Lower lobe of right lung (tissue), 2 donors: ENCODE results near the gene OTOP3. TPM values are rescaled to one million over a fixed set of nuclear protein-coding genes. Genes with fewer than 3 reads are reported as not detected.
A peak's percentile ranks its signal among the peaks of the same experiment; 100 is the strongest.

Experiments used
- ATAC-seq, 2 donors: fragments of 200-7000 bp; cut with Tn5 transposase; one replicate each; pipeline ENCODE4 v1.9.1; 2020 to 2022; ENCODE audit warnings: mild to moderate bottlenecking in 2 of 2, moderate library complexity in 2 of 2
- DNase-seq: peaks from one replicate; pipeline ENCODE4 v3.0.0-alpha.2; 2020
- H3K27ac ChIP-seq: fragments of 200-600 bp; one replicate; pipeline ENCODE4 v1.8.0; 2022
- H3K27me3 ChIP-seq: fragments of 200-600 bp; one replicate; pipeline ENCODE4 v1.8.0; 2022; ENCODE audit warnings: low read depth
- H3K36me3 ChIP-seq: fragments of 200-600 bp; one replicate; pipeline ENCODE4 v1.8.0; 2022; ENCODE audit warnings: mild to moderate bottlenecking
- H3K4me1 ChIP-seq: fragments of 200-600 bp; one replicate; pipeline ENCODE4 v1.8.0; 2022
- H3K4me3 ChIP-seq: fragments of 200-600 bp; one replicate; pipeline ENCODE4 v1.8.0; 2022; ENCODE audit warnings: mild to moderate bottlenecking
- H3K9me3 ChIP-seq: fragments of 200-600 bp; one replicate; pipeline ENCODE4 v1.8.0; 2022
- CTCF ChIP-seq: fragments of 200-600 bp; IDR thresholded peaks from one replicate; pipeline ENCODE4 v1.8.0; 2022; ENCODE audit warnings: antibody characterized with exemption, mild to moderate bottlenecking
- intact Hi-C: fragments of 100-400 bp; cut with DNase I; formaldehyde crosslinking; loops from one replicate; pipeline ENCODE4 v1.11.0; 2022
- total RNA-seq: library from RNA; stranded (reverse); fragmentation: NEBNext Ultra II Directional; extraction: Animal tissue kit (Norgen Biotek cat#: 25700); gene quantifications from one replicate; pipeline ENCODE4 v1.2.1, GENCODE V29; 2021
- donor health status: DM: no; HTN: yes; CAD: no; lungs with severe emphysema.

Gene OTOP3
- total RNA-seq, 1 donor from 2014 or later = not detected

GRCh38 chr17:74922694-74923537 lies 12.8 kb upstream of the OTOP3 start, which contains the start of gene USH1G:
USH1G (minus strand) TSS chr17:74923255; CDS start chr17:74923073, 182 bp downstream.
- Histone ChIP-seq H3K4me1 (peaks cover 22% of the 10 kb centered on the region), H3K4me3 (peak within 1 kb of the TSS; percentile 47), H3K27ac (no peak within 1 kb of the TSS), H3K9me3 (no peaks in the 10 kb centered on the region), H3K27me3 (peaks cover 82% of the 10 kb centered on the region), H3K36me3 (no peaks in the 10 kb centered on the region)
- intact Hi-C loops = no loop called here
- ATAC-seq (peak; percentile 17 to 36), DNase-seq (no peak)
- no peak for TF ChIP-seq CTCF

GRCh38 chr17:74923538-74924249 lies 12.0 kb upstream of the OTOP3 start:
- H3K36me3 ChIP-seq = no peaks in the 10 kb centered on the region
- intact Hi-C loops = no loop called here
- peak; percentile 84 to 88 for ATAC-seq
- H3K4me3 ChIP-seq = peak overlapping the region; percentile 47
- peak; percentile 89 for TF ChIP-seq CTCF
- H3K4me1 ChIP-seq = peaks cover 22% of the 10 kb centered on the region
- H3K9me3 ChIP-seq = no peaks in the 10 kb centered on the region
- H3K27me3 ChIP-seq = peaks cover 85% of the 10 kb centered on the region
- H3K27ac ChIP-seq = no peak overlapping the region
- peak; percentile 85 for DNase-seq

GRCh38 chr17:74924250-74924948 lies 11.3 kb upstream of the OTOP3 start, which contains the start of gene OTOP2:
OTOP2 (plus strand) TSS chr17:74924273; CDS start chr17:74924633, 360 bp downstream.
- peak within 1 kb of the TSS; percentile 47 for H3K4me3 ChIP-seq
- TF ChIP-seq CTCF = no peak

GRCh38 chr17:74925242-74925641 lies 10.5 kb upstream of the OTOP3 start:
- Histone ChIP-seq H3K27me3 (peaks cover 76% of the 10 kb centered on the region), H3K4me3 (no peak overlapping the region), H3K27ac (no peak overlapping the region), H3K9me3 (no peaks in the 10 kb centered on the region), H3K4me1 (peaks cover 22% of the 10 kb centered on the region), H3K36me3 (no peaks in the 10 kb centered on the region)
- ATAC-seq = no peak
- DNase-seq = peak; percentile 23
- intact Hi-C loops = no loop called here
- no peak for TF ChIP-seq CTCF

More at GRCh38 chr17:74924250-74924948, 11.3 kb upstream of the OTOP3 start, which contains the start of gene OTOP2:
- peak; percentile 45 for ATAC-seq
- peak; percentile 73 for DNase-seq
- Histone ChIP-seq H3K27me3 (peaks cover 83% of the 10 kb centered on the region), H3K4me1 (peaks cover 22% of the 10 kb centered on the region), H3K27ac (no peak within 1 kb of the TSS), H3K9me3 (no peaks in the 10 kb centered on the region), H3K36me3 (no peaks in the 10 kb centered on the region)
- intact Hi-C loops = no loop called here

GRCh38 chr17:74928786-74929185 lies 6.9 kb upstream of the OTOP3 start:
- Histone ChIP-seq H3K4me1 (peaks cover 10% of the 10 kb centered on the region), H3K4me3 (no peak overlapping the region), H3K9me3 (no peaks in the 10 kb centered on the region), H3K36me3 (no peaks in the 10 kb centered on the region), H3K27ac (no peak overlapping the region), H3K27me3 (peaks cover 70% of the 10 kb centered on the region)
- no peak for TF ChIP-seq CTCF
- intact Hi-C loops = no loop called here
- ATAC-seq (no peak), DNase-seq (no peak)
